MM.1S (cell line): Measurements from ENCODE around the gene HYKK.

ENCODE experiments used
- EZH2 ChIP-seq: fragments of 300-600 bp; sonication (generic); optimal IDR thresholded peaks from 2 replicates; pipeline ENCODE3; 2017; ENCODE audit warnings: low read depth, mild to moderate bottlenecking, antibody characterized with exemption, low read length, mixed read lengths
- EZH2phosphoT487 ChIP-seq: fragments of 300-600 bp; sonication (generic); IDR thresholded peaks from 2 replicates; pipeline ENCODE4 v1.6.1; 2018; ENCODE audit warnings: antibody characterized with exemption, low read length
- TF ChIP-seq, protein P1 (sequence below): fragments of 300-600 bp; sonication (generic); IDR thresholded peaks from 2 replicates; pipeline ENCODE4 v1.5.1; 2016; ENCODE audit warnings: antibody characterized with exemption, low read length, mixed read lengths

DNA sequence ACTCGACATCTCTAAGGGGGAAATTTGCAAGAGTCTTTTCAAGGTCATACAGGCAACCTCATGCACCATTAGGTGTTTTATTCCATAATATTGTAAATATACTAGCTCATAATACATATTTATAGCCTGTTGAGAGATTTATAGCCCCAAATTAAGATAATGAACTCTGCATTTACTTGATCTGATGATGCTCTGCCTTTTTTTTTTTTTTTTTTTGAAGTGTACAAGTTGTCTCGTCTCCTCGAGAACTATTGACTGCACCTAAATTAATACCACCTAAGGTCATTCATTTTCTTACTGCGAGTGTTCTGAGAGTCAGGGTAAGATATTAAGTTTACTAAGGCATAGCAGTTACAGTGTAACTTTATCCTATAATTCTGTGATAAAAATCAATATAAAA lies 64.0 kb downstream of the HYKK start:
- TF ChIP-seq, protein P1, sequence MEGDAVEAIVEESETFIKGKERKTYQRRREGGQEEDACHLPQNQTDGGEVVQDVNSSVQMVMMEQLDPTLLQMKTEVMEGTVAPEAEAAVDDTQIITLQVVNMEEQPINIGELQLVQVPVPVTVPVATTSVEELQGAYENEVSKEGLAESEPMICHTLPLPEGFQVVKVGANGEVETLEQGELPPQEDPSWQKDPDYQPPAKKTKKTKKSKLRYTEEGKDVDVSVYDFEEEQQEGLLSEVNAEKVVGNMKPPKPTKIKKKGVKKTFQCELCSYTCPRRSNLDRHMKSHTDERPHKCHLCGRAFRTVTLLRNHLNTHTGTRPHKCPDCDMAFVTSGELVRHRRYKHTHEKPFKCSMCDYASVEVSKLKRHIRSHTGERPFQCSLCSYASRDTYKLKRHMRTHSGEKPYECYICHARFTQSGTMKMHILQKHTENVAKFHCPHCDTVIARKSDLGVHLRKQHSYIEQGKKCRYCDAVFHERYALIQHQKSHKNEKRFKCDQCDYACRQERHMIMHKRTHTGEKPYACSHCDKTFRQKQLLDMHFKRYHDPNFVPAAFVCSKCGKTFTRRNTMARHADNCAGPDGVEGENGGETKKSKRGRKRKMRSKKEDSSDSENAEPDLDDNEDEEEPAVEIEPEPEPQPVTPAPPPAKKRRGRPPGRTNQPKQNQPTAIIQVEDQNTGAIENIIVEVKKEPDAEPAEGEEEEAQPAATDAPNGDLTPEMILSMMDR = no peak
- TF ChIP-seq EZH2 (no peak), EZH2phosphoT487 (no peak)
